Tongue (tissue), 2 donors: ENCODE results near the gene NUTF2. TPM values are rescaled to one million over a fixed set of nuclear protein-coding genes. Genes with fewer than 3 reads are reported as not detected.
"Not testable (repeated sequence)": the region's sequence is repeated elsewhere in the genome, so short reads cannot be mapped to it uniquely, and the experiment has no call there.

ENCODE experiments used
- DNase-seq: peaks from one replicate; pipeline ENCODE4 v3.0.0-alpha.2; 2015
- total RNA-seq: library from RNA; depleted of rRNA; stranded (reverse); fragments of >200 nt; gene quantifications from one replicate; pipeline ENCODE4 v1.2.3, GENCODE V29; 2014

Gene NUTF2
- total RNA-seq, 1 donor from 2014 or later, result 124 TPM

- no peak for DNase-seq
Measured at GRCh38 chr16:67885545-67885944, 38.8 kb downstream of the NUTF2 start.

- DNase-seq, result no peak
Measured at GRCh38 chr16:67885976-67886375, 39.2 kb downstream of the NUTF2 start.

GRCh38 chr16:67886387-67886786 lies 39.7 kb downstream of the NUTF2 start:
- no peak for DNase-seq

- DNase-seq, result peak; percentile 51
Measured at GRCh38 chr16:67888331-67888730, 41.6 kb downstream of the NUTF2 start.

- DNase-seq, result no peak
Measured at GRCh38 chr16:67892375-67892774, 45.6 kb downstream of the NUTF2 start.

- peak; percentile 99 for DNase-seq
Measured at GRCh38 chr16:67892899-67893742, 46.4 kb downstream of the NUTF2 start, which contains the start of gene PSKH1. Gene PSKH1 (plus strand): TSS chr16:67893254. CDS start chr16:67908750, 15,496 bp downstream.

- DNase-seq, result no peak
Measured at GRCh38 chr16:67893743-67894399, 47.1 kb downstream of the NUTF2 start.

- peak; percentile 66 for DNase-seq
Measured at GRCh38 chr16:67897231-67897630, 50.5 kb downstream of the NUTF2 start.

- no peak for DNase-seq
Measured at GRCh38 chr16:67901734-67902133, 55.0 kb downstream of the NUTF2 start.

- DNase-seq, result no peak
Measured at GRCh38 chr16:67902831-67903230, 56.1 kb downstream of the NUTF2 start.

GRCh38 chr16:67907397-67908180 lies 60.9 kb downstream of the NUTF2 start:
- DNase-seq, result no peak

- no peak for DNase-seq
Measured at GRCh38 chr16:67909056-67909742, 62.5 kb downstream of the NUTF2 start.

GRCh38 chr16:67910158-67910557 lies 63.4 kb downstream of the NUTF2 start:
- peak; percentile 90 for DNase-seq

GRCh38 chr16:67914758-67915495 lies 68.2 kb downstream of the NUTF2 start:
- DNase-seq, result no peak

GRCh38 chr16:67915496-67915769 lies 68.7 kb downstream of the NUTF2 start:
- not testable (repeated sequence) for DNase-seq

- DNase-seq, result no peak
Measured at GRCh38 chr16:67915831-67916723, 69.3 kb downstream of the NUTF2 start.

GRCh38 chr16:67917140-67917851 lies 70.6 kb downstream of the NUTF2 start:
- peak; percentile 86 for DNase-seq

GRCh38 chr16:67917852-67918236 lies 71.1 kb downstream of the NUTF2 start:
- DNase-seq, result no peak

- no peak for DNase-seq
Measured at GRCh38 chr16:67919622-67920221, 73.0 kb downstream of the NUTF2 start.
